Naive thymus-derived CD8-positive, alpha-beta T cell (primary cell): ENCODE data around the gene LAMA5. TPM values are rescaled to one million over a fixed set of nuclear protein-coding genes. Genes with fewer than 3 reads are reported as not detected.

Experiments
- ATAC-seq, 2 donors: fragments of 150-1000 bp; cut with Tn5 transposase in 1 of 2; sonication (Bioruptor Pico), chemical (Tn5 transposase) in 1 of 2; 1 replicate in 1 of 2; 2 replicates in 1 of 2; pipeline ENCODE4 v1.10.0; 2021; ENCODE audit warnings: mild to moderate bottlenecking in 2 of 2, moderate library complexity in 2 of 2
- POLR2A ChIA-PET: fragments of 350-600 bp; sonication (Branson Sonifier 250); formaldehyde crosslinking; loops from one replicate; lab custom pipeline; 2021; ENCODE audit warnings: antibody characterized with exemption; lab: Charles Lee
- DNase-seq, 10 donors: peaks; one replicate each; pipeline versions ENCODE4 v3.0.0 to v3.0.0-alpha.2; 2020 to 2022
- H3K27ac Mint-ChIP-seq, 10 donors: one replicate each; pipeline ENCODE4 v1.8.0; 2020 to 2022; ENCODE audit warnings: mild to moderate bottlenecking in 10 of 10, mixed read lengths in 10 of 10, moderate library complexity in 4 of 10, inconsistent platforms in 1 of 10
- H3K27me3 Mint-ChIP-seq, 5 donors: one replicate each; pipeline ENCODE4 v1.8.0; 2021 to 2022; ENCODE audit warnings: mixed read lengths in 5 of 5
- H3K36me3 Mint-ChIP-seq, 3 donors: one replicate each; pipeline ENCODE4 v1.8.0; 2020 to 2022; ENCODE audit warnings: mixed read lengths in 3 of 3, mild to moderate bottlenecking in 2 of 3, inconsistent platforms in 1 of 3
- H3K4me1 Mint-ChIP-seq, 4 donors: one replicate each; pipeline ENCODE4 v1.8.0; 2021 to 2022; ENCODE audit warnings: mixed read lengths in 4 of 4
- H3K4me3 Mint-ChIP-seq, 10 donors: one replicate each; pipeline ENCODE4 v1.8.0; 2020 to 2022; ENCODE audit warnings: mild to moderate bottlenecking in 10 of 10, mixed read lengths in 10 of 10, moderate library complexity in 6 of 10, inconsistent platforms in 1 of 10
- H3K9me3 Mint-ChIP-seq, 9 donors: one replicate each; pipeline ENCODE4 v1.8.0; 2020 to 2022; ENCODE audit warnings: mixed read lengths in 9 of 9, mild to moderate bottlenecking in 3 of 9, inconsistent platforms in 1 of 9, moderate library complexity in 1 of 9
- microRNA-seq: library from miRNA; unstranded; fragments of <30 nt; microRNA quantifications from one replicate; pipeline ENCODE4 v1.2.0, GENCODE V29; 2022; ENCODE audit warnings: borderline microRNAs expressed
- polyA plus RNA-seq, 3 donors: library from polyadenylated mRNA; unstranded; fragments of 300-500 nt; fragmentation: Illumina TruSeq; gene quantifications; one replicate each; pipeline ENCODE4 v1.2.3, GENCODE V29; 2021
- total RNA-seq, 8 experiments: library from RNA in 2 of 8; stranded (reverse) in 2 of 8; gene quantifications; one replicate each; pipeline ENCODE4 v1.2.3 and lab custom pipeline; 2021 to 2026

The LAMA5 gene
- total and polyA plus RNA-seq, 5 experiments from 2014 or later = 0.27 to 4.0 (median 2.5) TPM; not detected in 2

GRCh38 chr20:62269871-62270270 lies 97.2 kb downstream of the LAMA5 start:
- H3K4me1 Mint-ChIP-seq = peaks cover 0 to 8% (median 2%) of the 10 kb centered on the region in 4 donors
- no peak for DNase-seq
- no peaks in the 10 kb centered on the region for H3K27me3 Mint-ChIP-seq
- peaks cover 0 to 58% (median 18%) of the 10 kb centered on the region in 3 donors for H3K36me3 Mint-ChIP-seq
- no peak overlapping the region for H3K4me3 Mint-ChIP-seq
- no peak for ATAC-seq
- POLR2A ChIA-PET = no interaction called here
- peak overlapping the region in 2 of 10 donors; percentile 59 to 72 for H3K27ac Mint-ChIP-seq
- no peaks in the 10 kb centered on the region for H3K9me3 Mint-ChIP-seq

GRCh38 chr20:62269378-62269777 lies 97.7 kb downstream of the LAMA5 start:
- Mint-ChIP-seq H3K27ac (peak overlapping the region in 3 of 10 donors; percentile 33 to 72 (median 59)), H3K27me3 (no peaks in the 10 kb centered on the region), H3K4me1 (peaks cover 0 to 8% (median 2%) of the 10 kb centered on the region in 4 donors), H3K36me3 (peaks cover 0 to 58% (median 21%) of the 10 kb centered on the region in 3 donors), H3K9me3 (no peaks in the 10 kb centered on the region), H3K4me3 (no peak overlapping the region)
- ATAC-seq (no peak), DNase-seq (no peak)
- POLR2A ChIA-PET = no interaction called here

GRCh38 chr20:62268228-62268900 lies 98.7 kb downstream of the LAMA5 start:
- no peak overlapping the region for H3K4me3 Mint-ChIP-seq
- H3K9me3 Mint-ChIP-seq = no peaks in the 10 kb centered on the region
- no peak for DNase-seq
- peaks cover 0 to 57% (median 22%) of the 10 kb centered on the region in 3 donors for H3K36me3 Mint-ChIP-seq
- H3K27me3 Mint-ChIP-seq = no peaks in the 10 kb centered on the region
- no peak overlapping the region for H3K27ac Mint-ChIP-seq
- H3K4me1 Mint-ChIP-seq = peaks cover 0 to 5% (median 2%) of the 10 kb centered on the region in 4 donors
- POLR2A ChIA-PET = no interaction called here
- ATAC-seq = no peak

- Mint-ChIP-seq H3K27ac (peak overlapping the region in 1 of 10 donors; percentile 13), H3K9me3 (no peaks in the 10 kb centered on the region), H3K27me3 (no peaks in the 10 kb centered on the region), H3K4me1 (peaks cover 0 to 5% (median 2%) of the 10 kb centered on the region in 4 donors), H3K36me3 (peaks cover 0 to 56% (median 17%) of the 10 kb centered on the region in 3 donors), H3K4me3 (no peak overlapping the region)
- no peak for ATAC-seq
- DNase-seq = no peak
- POLR2A ChIA-PET = no interaction called here
These were observed 99.6 kb downstream of the LAMA5 start for GRCh38 chr20:62267543-62267942.

GRCh38 chr20:62266851-62267250 lies 100.3 kb downstream of the LAMA5 start:
- POLR2A ChIA-PET = no interaction called here
- Mint-ChIP-seq H3K4me3 (no peak overlapping the region), H3K27me3 (no peaks in the 10 kb centered on the region), H3K4me1 (peaks cover 0 to 5% (median 2%) of the 10 kb centered on the region in 4 donors), H3K27ac (peak overlapping the region in 1 of 10 donors; percentile 13), H3K9me3 (no peaks in the 10 kb centered on the region), H3K36me3 (peaks cover 0 to 59% (median 19%) of the 10 kb centered on the region in 3 donors)
- DNase-seq (no peak), ATAC-seq (no peak)

- Mint-ChIP-seq H3K27ac (peak overlapping the region in 1 of 10 donors; percentile 34), H3K36me3 (peaks cover 0 to 61% (median 21%) of the 10 kb centered on the region in 3 donors), H3K9me3 (no peaks in the 10 kb centered on the region), H3K4me1 (peaks cover 0 to 5% (median 2%) of the 10 kb centered on the region in 4 donors), H3K4me3 (no peak overlapping the region), H3K27me3 (no peaks in the 10 kb centered on the region)
- ATAC-seq (no peak), DNase-seq (no peak)
- POLR2A ChIA-PET = no interaction called here
These were observed 100.8 kb downstream of the LAMA5 start for GRCh38 chr20:62266340-62266739.

GRCh38 chr20:62265365-62265764 lies 101.7 kb downstream of the LAMA5 start:
- peak overlapping the region in 3 of 10 donors; percentile 27 to 44 (median 34) for H3K27ac Mint-ChIP-seq
- no peak for DNase-seq
- H3K4me1 Mint-ChIP-seq = peaks cover 0 to 5% (median 1%) of the 10 kb centered on the region in 4 donors
- ATAC-seq = no peak
- POLR2A ChIA-PET = no interaction called here
- no peaks in the 10 kb centered on the region for H3K27me3 Mint-ChIP-seq
- peaks cover 0 to 66% (median 22%) of the 10 kb centered on the region in 3 donors for H3K36me3 Mint-ChIP-seq
- H3K9me3 Mint-ChIP-seq = no peaks in the 10 kb centered on the region
- H3K4me3 Mint-ChIP-seq = no peak overlapping the region

- Mint-ChIP-seq H3K9me3 (no peaks in the 10 kb centered on the region), H3K36me3 (peaks cover 0 to 79% (median 22%) of the 10 kb centered on the region in 3 donors), H3K4me3 (no peak overlapping the region), H3K27me3 (no peaks in the 10 kb centered on the region), H3K4me1 (peaks cover 0 to 5% (median 1%) of the 10 kb centered on the region in 4 donors), H3K27ac (peak overlapping the region in 1 of 10 donors; percentile 78)
- no peak for ATAC-seq
- POLR2A ChIA-PET = no interaction called here
- no peak for DNase-seq
These were observed 103.7 kb downstream of the LAMA5 start for GRCh38 chr20:62263396-62263795.

GRCh38 chr20:62262064-62262463 lies 105.0 kb downstream of the LAMA5 start:
- POLR2A ChIA-PET = no interaction called here
- no peak overlapping the region for H3K4me3 Mint-ChIP-seq
- no peak for ATAC-seq
- H3K4me1 Mint-ChIP-seq = peaks cover 0 to 3% (median 1%) of the 10 kb centered on the region in 4 donors
- no peaks in the 10 kb centered on the region for H3K9me3 Mint-ChIP-seq
- no peaks in the 10 kb centered on the region for H3K27me3 Mint-ChIP-seq
- DNase-seq = no peak
- peaks cover 0 to 87% (median 22%) of the 10 kb centered on the region in 3 donors for H3K36me3 Mint-ChIP-seq
- peak overlapping the region in 1 of 10 donors; percentile 59 for H3K27ac Mint-ChIP-seq

- no peak for DNase-seq
- Mint-ChIP-seq H3K4me3 (no peak overlapping the region), H3K4me1 (peaks cover 4 to 13% (median 4%) of the 10 kb centered on the region in 4 donors), H3K36me3 (peaks cover 0 to 83% (median 7%) of the 10 kb centered on the region in 3 donors), H3K27me3 (no peaks in the 10 kb centered on the region), H3K9me3 (no peaks in the 10 kb centered on the region), H3K27ac (peak overlapping the region in 1 of 10 donors; percentile 73)
- no peak for ATAC-seq
- POLR2A ChIA-PET = no interaction called here
These were observed 107.9 kb downstream of the LAMA5 start for GRCh38 chr20:62259294-62259565.

Small RNAs within 50 kb of the gene (microRNA-seq; reads per million reads assigned to microRNA genes)
- gene MIR4758 = not detected

Other genes starting within 250 kb of the LAMA5 start
- gene LSM14B, start 244.8 kb downstream of the LAMA5 start, total RNA-seq = 10 to 100 TPM; 53.5 to 55.8 TPM
- 1 to 10 TPM; 1.5 to 2.4 (median 2.4) TPM for gene LSM14B, start 244.8 kb downstream of the LAMA5 start, polyA plus RNA-seq
- 100 to 1,000 TPM; 178 to 185 TPM for gene PSMA7, start 223.9 kb downstream of the LAMA5 start, total RNA-seq
- gene PSMA7, start 223.9 kb downstream of the LAMA5 start, polyA plus RNA-seq = 100 to 1,000 TPM; 362 to 473 (median 419) TPM
- gene SS18L1, start 223.5 kb downstream of the LAMA5 start, total RNA-seq = 10 to 100 TPM; 23.0 to 23.6 TPM
- under 1 TPM; 0.39 to 0.58 (median 0.50) TPM for gene SS18L1, start 223.5 kb downstream of the LAMA5 start, polyA plus RNA-seq
- gene MTG2, start 184.3 kb downstream of the LAMA5 start, total RNA-seq = 10 to 100 TPM; 44.2 to 45.1 TPM
- gene MTG2, start 184.3 kb downstream of the LAMA5 start, polyA plus RNA-seq = 10 to 100 TPM; 21.8 to 28.5 (median 21.9) TPM
- gene HRH3, start 147.0 kb downstream of the LAMA5 start, total RNA-seq = not detected
- not detected for gene HRH3, start 147.0 kb downstream of the LAMA5 start, polyA plus RNA-seq
- gene OSBPL2, start 128.8 kb downstream of the LAMA5 start, total RNA-seq = 10 to 100 TPM; 65.8 to 74.5 TPM
- 10 to 100 TPM; 15.4 to 22.1 (median 15.9) TPM for gene OSBPL2, start 128.8 kb downstream of the LAMA5 start, polyA plus RNA-seq
- gene ADRM1, start 64.3 kb downstream of the LAMA5 start, total RNA-seq = 10 to 100 TPM; 61.1 to 64.0 TPM
- gene ADRM1, start 64.3 kb downstream of the LAMA5 start, polyA plus RNA-seq = 10 to 100 TPM; 66.2 to 93.9 (median 68.9) TPM
- gene RPS21, start 19.8 kb upstream of the LAMA5 start, total RNA-seq = 1,000 to 10,000 TPM; 3,205 to 3,496 TPM
- 1,000 to 10,000 TPM; 3,313 to 3,803 (median 3,517) TPM for gene RPS21, start 19.8 kb upstream of the LAMA5 start, polyA plus RNA-seq
- 1 to 10 TPM; 6.3 to 6.4 TPM for gene CABLES2, start 40.0 kb upstream of the LAMA5 start, total RNA-seq
- 1 to 10 TPM in 2 of 3 donors, under 1 TPM in 1; 0.83 to 1.7 (median 1.1) TPM for gene CABLES2, start 40.0 kb upstream of the LAMA5 start, polyA plus RNA-seq
- not detected for gene RBBP8NL, start 60.2 kb upstream of the LAMA5 start, total RNA-seq
- gene RBBP8NL, start 60.2 kb upstream of the LAMA5 start, polyA plus RNA-seq = not detected
- not detected for gene GATA5, start 108.7 kb upstream of the LAMA5 start, total RNA-seq
- not detected for gene GATA5, start 108.7 kb upstream of the LAMA5 start, polyA plus RNA-seq